OCI-LY3 (cell line): ENCODE data around the gene COPG1.

Experiments used
- H2AFZ ChIP-seq: fragments of 200-600, 300-600 bp; shearing (Covaris generic); 2 replicates; pipeline ENCODE4 v1.6.0; 2014; ENCODE audit warnings: antibody characterized with exemption, low read depth, low read length
- H3K27ac ChIP-seq: fragments of 200-600, 300-600 bp; sonication (generic); 2 replicates; pipeline ENCODE4 v1.5.1; 2014; ENCODE audit warnings: mild to moderate bottlenecking, low read length, moderate library complexity, mixed read lengths
- H3K27me3 ChIP-seq: fragments of 200-600, 300-600 bp; sonication (generic); 2 replicates; pipeline ENCODE4 v1.6.1; 2014; ENCODE audit warnings: low read depth, low read length, mixed read lengths
- H3K36me3 ChIP-seq: fragments of 200-600, 300-600 bp; sonication (generic); replicated peaks from 2 replicates; pipeline ENCODE3; 2014; ENCODE audit warnings: low read depth, low read length, mixed read lengths
- H3K4me1 ChIP-seq: fragments of 300-600, 200-600 bp; sonication (generic); 2 replicates; pipeline ENCODE4 v1.6.1; 2014; ENCODE audit warnings: low read length, mixed read lengths
- H3K4me2 ChIP-seq: fragments of 200-600, 300-600 bp; sonication (generic); 2 replicates; pipeline ENCODE4 v1.6.1; 2014; ENCODE audit warnings: low read length, mixed read lengths
- H3K4me3 ChIP-seq: fragments of 300-600, 200-600 bp; sonication (generic); 2 replicates; pipeline ENCODE4 v1.5.1; 2014; ENCODE audit warnings: antibody characterized with exemption, mild to moderate bottlenecking, low read length, moderate library complexity
- H3K79me2 ChIP-seq: fragments of 300-600, 200-600 bp; shearing (Covaris generic); 2 replicates; pipeline ENCODE4 v1.6.1; 2014; ENCODE audit warnings: mild to moderate bottlenecking, low read length, mixed read lengths
- H3K9ac ChIP-seq: fragments of 300-600, 200-600 bp; shearing (Covaris generic); 2 replicates; pipeline ENCODE4 v1.6.0; 2014; ENCODE audit warnings: mild to moderate bottlenecking, low read length, moderate library complexity
- H3K9me3 ChIP-seq: fragments of 200-600, 300-600 bp; shearing (Covaris generic); 2 replicates; pipeline ENCODE4 v1.6.1; 2014; ENCODE audit warnings: low read length, mixed read lengths; ENCODE audit not compliant: insufficient read depth
- H4K20me1 ChIP-seq: fragments of 200-600, 300-600 bp; sonication (generic); 2 replicates; pipeline ENCODE4 v1.6.1; 2016; ENCODE audit warnings: low read length, mixed read lengths; ENCODE audit not compliant: insufficient read depth
- EZH2phosphoT487 ChIP-seq: fragments of 200-600 bp; shearing (Covaris generic); IDR thresholded peaks from 2 replicates; pipeline ENCODE4 v1.6.1; 2018; ENCODE audit warnings: antibody characterized with exemption, mixed run types, low read depth
- TF ChIP-seq, protein P1 (sequence below): fragments of 200-600, 300-600 bp; sonication (generic); IDR thresholded peaks from 2 replicates; pipeline ENCODE4 v1.5.1; 2014; ENCODE audit warnings: antibody characterized with exemption, low read length, low read depth

Gene COPG1

DNA sequence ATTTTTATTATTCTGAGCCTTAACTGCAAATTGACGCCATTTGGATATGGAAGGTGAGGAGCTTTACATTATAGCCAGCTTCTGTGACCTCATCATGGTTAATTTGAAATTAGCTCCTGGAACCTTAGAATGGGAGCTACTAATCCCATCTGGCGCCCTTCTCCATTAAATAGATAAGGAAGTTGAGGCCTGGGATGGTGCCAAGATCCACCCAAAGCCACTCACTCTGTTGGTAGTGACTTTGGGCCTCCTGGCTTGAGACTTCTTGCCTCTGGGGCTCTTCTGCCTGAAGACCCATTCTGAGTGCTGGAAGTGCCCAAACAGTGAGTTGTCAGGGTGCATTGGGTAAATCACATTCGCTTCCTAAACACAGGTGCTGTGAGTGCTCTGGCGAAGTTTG, 17.2 kb downstream of the COPG1 start:
- H3K27ac ChIP-seq, result no peak overlapping the region
- H3K4me3 ChIP-seq, result no peak overlapping the region
- no peak overlapping the region for H3K4me2 ChIP-seq
- no peaks in the 10 kb centered on the region for H3K4me1 ChIP-seq
- peaks cover 75% of the 10 kb centered on the region for H3K36me3 ChIP-seq
- H3K9me3 ChIP-seq, result no peaks in the 10 kb centered on the region
- TF ChIP-seq EZH2phosphoT487, result no peak
- TF ChIP-seq, protein P1, sequence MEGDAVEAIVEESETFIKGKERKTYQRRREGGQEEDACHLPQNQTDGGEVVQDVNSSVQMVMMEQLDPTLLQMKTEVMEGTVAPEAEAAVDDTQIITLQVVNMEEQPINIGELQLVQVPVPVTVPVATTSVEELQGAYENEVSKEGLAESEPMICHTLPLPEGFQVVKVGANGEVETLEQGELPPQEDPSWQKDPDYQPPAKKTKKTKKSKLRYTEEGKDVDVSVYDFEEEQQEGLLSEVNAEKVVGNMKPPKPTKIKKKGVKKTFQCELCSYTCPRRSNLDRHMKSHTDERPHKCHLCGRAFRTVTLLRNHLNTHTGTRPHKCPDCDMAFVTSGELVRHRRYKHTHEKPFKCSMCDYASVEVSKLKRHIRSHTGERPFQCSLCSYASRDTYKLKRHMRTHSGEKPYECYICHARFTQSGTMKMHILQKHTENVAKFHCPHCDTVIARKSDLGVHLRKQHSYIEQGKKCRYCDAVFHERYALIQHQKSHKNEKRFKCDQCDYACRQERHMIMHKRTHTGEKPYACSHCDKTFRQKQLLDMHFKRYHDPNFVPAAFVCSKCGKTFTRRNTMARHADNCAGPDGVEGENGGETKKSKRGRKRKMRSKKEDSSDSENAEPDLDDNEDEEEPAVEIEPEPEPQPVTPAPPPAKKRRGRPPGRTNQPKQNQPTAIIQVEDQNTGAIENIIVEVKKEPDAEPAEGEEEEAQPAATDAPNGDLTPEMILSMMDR, result no peak
- H2AFZ ChIP-seq, result no peak overlapping the region
- H3K79me2 ChIP-seq, result no peaks in the 10 kb centered on the region
- peaks cover 33% of the 10 kb centered on the region; the same call in 1 of the 2 replicates for H4K20me1 ChIP-seq
- H3K9ac ChIP-seq, result no peak overlapping the region
- no peaks in the 10 kb centered on the region for H3K27me3 ChIP-seq

DNA sequence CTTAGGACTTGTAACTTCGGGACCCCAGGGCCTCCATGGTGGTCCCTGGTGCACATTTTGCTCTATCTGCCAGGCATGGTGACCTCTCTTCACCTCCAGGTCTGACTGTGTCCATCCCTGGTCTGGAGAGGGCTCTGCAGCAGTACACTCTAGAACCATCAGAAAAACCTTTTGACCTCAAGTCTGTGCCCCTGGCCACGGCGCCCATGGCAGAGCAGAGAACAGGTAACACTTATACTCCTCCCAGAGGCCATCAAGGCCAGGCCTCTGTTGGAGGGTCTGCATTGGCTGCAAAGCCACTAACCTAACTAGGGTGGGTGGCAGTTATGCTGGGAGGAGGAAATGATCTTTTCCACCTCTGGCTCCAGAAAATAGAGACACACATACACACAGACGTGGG, 19.0 kb downstream of the COPG1 start:
- Histone ChIP-seq H3K9me3 (no peaks in the 10 kb centered on the region), H3K79me2 (no peaks in the 10 kb centered on the region), H4K20me1 (peaks cover 33% of the 10 kb centered on the region; the same call in 1 of the 2 replicates), H3K9ac (no peak overlapping the region), H3K4me2 (no peak overlapping the region), H3K27ac (no peak overlapping the region), H3K27me3 (no peaks in the 10 kb centered on the region), H2AFZ (no peak overlapping the region), H3K4me1 (no peaks in the 10 kb centered on the region), H3K36me3 (peaks cover 87% of the 10 kb centered on the region), H3K4me3 (no peak overlapping the region)
- TF ChIP-seq, protein P1, result no peak

DNA sequence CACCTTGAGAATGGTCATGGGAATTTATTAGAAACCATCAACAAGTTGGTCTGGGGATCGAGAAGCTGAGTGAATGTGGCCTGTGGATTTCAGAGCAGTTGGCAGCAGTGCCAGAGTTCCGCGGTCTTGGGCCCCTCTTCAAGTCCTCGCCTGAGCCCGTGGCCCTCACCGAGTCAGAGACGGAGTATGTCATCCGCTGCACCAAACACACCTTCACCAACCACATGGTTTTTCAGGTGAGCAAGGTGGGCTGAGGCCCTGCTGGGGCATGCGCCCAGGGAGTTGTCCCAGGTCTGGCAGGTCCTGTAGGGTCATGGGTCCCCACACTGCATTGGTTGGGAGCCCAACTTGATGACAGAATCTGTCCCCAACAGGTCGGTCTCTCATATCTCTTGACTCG, 22.3 kb downstream of the COPG1 start:
- Histone ChIP-seq H3K4me1 (peaks cover 12% of the 10 kb centered on the region), H3K9me3 (no peaks in the 10 kb centered on the region), H3K4me2 (no peak overlapping the region), H3K9ac (no peak overlapping the region), H3K27me3 (no peaks in the 10 kb centered on the region), H3K36me3 (peaks cover 91% of the 10 kb centered on the region), H3K79me2 (no peaks in the 10 kb centered on the region), H4K20me1 (peaks cover 55% of the 10 kb centered on the region), H3K27ac (no peak overlapping the region), H2AFZ (no peak overlapping the region), H3K4me3 (no peak overlapping the region)
- TF ChIP-seq, protein P1, result no peak
- no peak for TF ChIP-seq EZH2phosphoT487

DNA sequence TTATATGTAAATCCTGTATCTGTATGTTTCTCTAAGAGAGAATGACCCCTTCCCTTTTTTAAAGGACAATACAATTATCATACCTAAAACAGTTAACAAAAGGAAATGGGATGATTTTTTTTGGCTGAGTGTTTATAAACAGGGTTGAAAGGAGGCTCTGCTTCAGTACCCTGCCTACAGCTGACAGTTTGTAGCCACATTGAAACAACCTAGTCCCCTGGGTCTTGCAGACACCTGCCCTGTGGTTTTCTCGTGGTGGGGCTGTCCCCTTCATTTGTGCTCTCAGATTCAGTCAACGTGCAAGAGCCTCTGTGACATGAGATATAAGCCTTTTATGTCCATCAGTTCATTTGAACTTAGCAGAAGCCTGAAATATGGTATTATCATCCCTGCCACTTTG, 27.0 kb downstream of the COPG1 start:
- H4K20me1 ChIP-seq, result peaks cover 61% of the 10 kb centered on the region
- H3K27me3 ChIP-seq, result peaks cover 30% of the 10 kb centered on the region
- H3K79me2 ChIP-seq, result no peaks in the 10 kb centered on the region
- H3K4me2 ChIP-seq, result peak overlapping the region; percentile 43
- no peaks in the 10 kb centered on the region for H3K9me3 ChIP-seq
- peak overlapping the region; percentile 7; the same call in 1 of the 2 replicates for H3K4me3 ChIP-seq
- H3K9ac ChIP-seq, result no peak overlapping the region
- TF ChIP-seq, protein P1, result no peak
- TF ChIP-seq EZH2phosphoT487, result peak; percentile 83
- peaks cover 61% of the 10 kb centered on the region for H3K36me3 ChIP-seq
- H2AFZ ChIP-seq, result no peak overlapping the region
- peaks cover 37% of the 10 kb centered on the region for H3K4me1 ChIP-seq
- no peak overlapping the region for H3K27ac ChIP-seq
